Measurements from ENCODE around the gene RAB2B. TPM values are rescaled to one million over a fixed set of nuclear protein-coding genes. Genes with fewer than 3 reads are reported as not detected.

Gene RAB2B
- total and polyA plus RNA-seq, 4 donors = 14.8 to 42.7 (median 20.4) TPM

- TF ChIP-seq CTCF (IDR thresholded peaks at IDR 0.05; ENCODE audit: control extremely low read depth, extremely low read depth) = no peak
- Histone ChIP-seq H3K9me3 (ENCODE audit: control insufficient read depth in 4 of 4, insufficient read depth in 3 of 4, low read length in 3 of 4) (no peaks in the 10 kb centered on the region), H3K27ac (ENCODE audit: low read depth in 1 of 2, low read length in 1 of 2) (no peak overlapping the region), H3K4me1 (ENCODE audit: control insufficient read depth in 5 of 5, insufficient read depth in 5 of 5, low read length in 5 of 5) (no peaks in the 10 kb centered on the region), H3K9ac (ENCODE audit: insufficient read depth in 1 of 2, low read length in 2 of 2) (no peak overlapping the region), H3K4me3 (no peak overlapping the region), H3K27me3 (ENCODE audit: control insufficient read depth in 3 of 3, insufficient read depth in 3 of 3, low read length in 2 of 3) (no peaks in the 10 kb centered on the region), H3K36me3 (ENCODE audit: control insufficient read depth in 4 of 4, insufficient read depth in 4 of 4, low read length in 4 of 4) (peaks cover 18 to 62% (median 36%) of the 10 kb centered on the region in 4 donors)
- 95 to 100% methylated on average over 1 of the region's 1 CpG for WGBS, 2 donors
- ATAC-seq (ENCODE audit: insufficient read depth, low FRiP score) = no peak
- no peak for DNase-seq
Observed at GRCh38 chr14:21414137-21414631, 62.6 kb downstream of the RAB2B start.

Small RNA genes within 50 kb of the gene (small RNA-seq; reads per million reads assigned to genes)
- gene RN7SL650P (ENCODE audit: low replicate concordance) = not detected

Other genes with a start within 250 kb of the RAB2B start
- gene HNRNPC, start 207.5 kb downstream of the RAB2B start, total RNA-seq = 100 to 1,000 TPM; 302 to 508 TPM
- 100 to 1,000 TPM; 576 to 589 TPM for gene HNRNPC, start 207.5 kb downstream of the RAB2B start, polyA plus RNA-seq
- under 1 TPM; 0.43 to 0.65 TPM for gene RPGRIP1, start 196.9 kb downstream of the RAB2B start, total RNA-seq
- under 1 TPM; 0.33 to 0.58 TPM for gene RPGRIP1, start 196.9 kb downstream of the RAB2B start, polyA plus RNA-seq
- gene SUPT16H, start 92.9 kb downstream of the RAB2B start, total RNA-seq = 10 to 100 TPM; 49.0 to 63.7 TPM
- gene SUPT16H, start 92.9 kb downstream of the RAB2B start, polyA plus RNA-seq = 10 to 100 TPM; 45.3 to 45.4 TPM
- 10 to 100 TPM; 71.6 to 79.6 TPM for gene CHD8, start 20.8 kb downstream of the RAB2B start, total RNA-seq
- gene CHD8, start 20.8 kb downstream of the RAB2B start, polyA plus RNA-seq = 10 to 100 TPM; 26.6 to 28.8 TPM
- gene TOX4, start 236 bp upstream of the RAB2B start, total RNA-seq = 10 to 100 TPM; 42.8 to 82.9 TPM
- 10 to 100 TPM; 16.4 to 41.3 TPM for gene TOX4, start 236 bp upstream of the RAB2B start, polyA plus RNA-seq
- gene METTL3, start 34.4 kb upstream of the RAB2B start, total RNA-seq = 10 to 100 TPM; 40.9 to 77.2 TPM
- 10 to 100 TPM; 34.6 to 47.8 TPM for gene METTL3, start 34.4 kb upstream of the RAB2B start, polyA plus RNA-seq
- 10 to 100 TPM in 1 of 2 donors, 1 to 10 TPM in 1; 10.0 to 10.2 TPM for gene SALL2, start 49.4 kb upstream of the RAB2B start, total RNA-seq
- 1 to 10 TPM; 2.9 to 6.1 TPM for gene SALL2, start 49.4 kb upstream of the RAB2B start, polyA plus RNA-seq
- gene OR10G3, start 103.1 kb upstream of the RAB2B start, total RNA-seq = not detected
- not detected for gene OR10G3, start 103.1 kb upstream of the RAB2B start, polyA plus RNA-seq
- not detected for gene OR10G2, start 158.0 kb upstream of the RAB2B start, total RNA-seq
- not detected for gene OR10G2, start 158.0 kb upstream of the RAB2B start, polyA plus RNA-seq
- not detected for gene OR4E2, start 176.9 kb upstream of the RAB2B start, total RNA-seq
- not detected for gene OR4E2, start 176.9 kb upstream of the RAB2B start, polyA plus RNA-seq
- gene OR4E1, start 196.9 kb upstream of the RAB2B start, total RNA-seq = not detected
- gene OR4E1, start 196.9 kb upstream of the RAB2B start, polyA plus RNA-seq = not detected

Data from lung (tissue), 13 donors.